HCT116 (cell line): ENCODE measurements around the gene ALDH1A1. TPM values are rescaled to one million over a fixed set of nuclear protein-coding genes. Genes with fewer than 3 reads are reported as not detected.

Experiments used
- ATAC-seq: fragments of 200-7000 bp; cut with Tn5 transposase; 2 replicates; pipeline ENCODE4 v1.9.1; 2020; ENCODE audit warnings: mild to moderate bottlenecking, moderate library complexity
- BruUV-seq: library from RNA; stranded (reverse); fragments of 400-500 nt; replicated peaks from 2 replicates; lab custom pipeline; 2021; lab: Mats Ljungman, UMichigan
- CTCF ChIA-PET: fragments of 300-600 bp; sonication (Branson Sonifier 250); formaldehyde crosslinking; loops from one replicate; lab custom pipeline; 2021; ENCODE audit warnings: antibody characterized with exemption; lab: Charles Lee
- POLR2A ChIA-PET: fragments of 300-600, 350-600 bp; sonication (Branson Sonifier 250); formaldehyde crosslinking; loops from one replicate; lab custom pipeline; 2021; ENCODE audit warnings: antibody characterized with exemption; lab: Charles Lee
- RAD21 ChIA-PET, 2 experiments: fragments of 300-600 bp; sonication (Branson Sonifier 250); formaldehyde crosslinking; loops; one replicate each; lab custom pipeline; 2023; ENCODE audit warnings: low total read pairs in 2 of 2; ENCODE audit not compliant: uncharacterized antibody in 2 of 2, unreplicated experiment in 2 of 2, low non-redundant PET in 1 of 2; lab: Charles Lee
- DNase-seq: peaks from one replicate; pipeline ENCODE4 v3.0.0-alpha.2; 2010; ENCODE audit warnings: low read depth, low spot score
- H2AFZ ChIP-seq: fragments of 200-600 bp; shearing (Covaris generic), sonication (generic); 2 replicates; pipeline ENCODE4 v1.6.1; 2017; ENCODE audit warnings: low read depth, mixed run types, mixed read lengths, antibody characterized with exemption, low read length; ENCODE audit not compliant: poor library complexity, severe bottlenecking
- H3K27ac ChIP-seq: 2 replicates; pipeline ENCODE4 v1.5.1; 2012; ENCODE audit warnings: low read depth, low read length
- H3K27me3 ChIP-seq: fragments of 200-600 bp; sonication (generic); 2 replicates; pipeline ENCODE4 v1.6.1; 2016; ENCODE audit warnings: mixed run types, low read length, mixed read lengths; ENCODE audit not compliant: insufficient read depth
- H3K36me3 ChIP-seq, 2 experiments: fragments of 200-500 bp in 1 of 2; fragments of 200-600 bp in 1 of 2; sonication (Bioruptor generic) in 1 of 2; sonication (generic) in 1 of 2; 2 replicates each; pipeline versions ENCODE4 v1.5.1 to v1.6.1; 2014 to 2016; ENCODE audit warnings: low read length in 2 of 2, inconsistent platforms in 1 of 2, mixed read lengths in 1 of 2, mixed run types in 1 of 2; ENCODE audit not compliant: insufficient read depth in 2 of 2, control insufficient read depth in 1 of 2
- H3K4me1 ChIP-seq, 2 experiments: fragments of 200-600 bp in 1 of 2; sonication (generic) in 1 of 2; 2 replicates each; pipeline versions ENCODE4 v1.5.1 to v1.6.1; 2012 to 2017; ENCODE audit warnings: low read length in 2 of 2, inconsistent platforms in 1 of 2, mild to moderate bottlenecking in 1 of 2, mixed read lengths in 1 of 2, mixed run types in 1 of 2, moderate library complexity in 1 of 2; ENCODE audit not compliant: insufficient read depth in 2 of 2, control insufficient read depth in 1 of 2
- H3K4me2 ChIP-seq: fragments of 200-600 bp; sonication (generic); 2 replicates; pipeline ENCODE4 v1.6.1; 2017; ENCODE audit warnings: mixed run types, low read length, mixed read lengths
- H3K4me3 ChIP-seq, 2 experiments: fragments of 200-600 bp in 1 of 2; sonication (generic) in 1 of 2; replicated peaks in 1 of 2; 2 replicates each; pipeline ENCODE4 v1.5.1; 2011 to 2016; ENCODE audit warnings: low read length in 2 of 2, control low read depth in 1 of 2, low read depth in 1 of 2, mild to moderate bottlenecking in 1 of 2, mixed read lengths in 1 of 2, mixed run types in 1 of 2
- H3K79me2 ChIP-seq: fragments of 200-600 bp; sonication (generic); 2 replicates; pipeline ENCODE4 v1.6.1; 2017; ENCODE audit warnings: mild to moderate bottlenecking, mixed run types, low read length, moderate library complexity, mixed read lengths; ENCODE audit not compliant: insufficient read depth
- H3K9ac ChIP-seq: fragments of 200-600 bp; sonication (generic); 2 replicates; pipeline ENCODE4 v1.6.1; 2016; ENCODE audit warnings: low read length, mixed read lengths
- H3K9me2 ChIP-seq: fragments of 200-600 bp; sonication (generic), shearing (Covaris generic); 2 replicates; pipeline ENCODE4 v1.6.1; 2017; ENCODE audit warnings: mixed run types, mild to moderate bottlenecking, moderate library complexity; ENCODE audit not compliant: insufficient read depth
- H3K9me3 ChIP-seq, 2 experiments: fragments of 200-500 bp in 1 of 2; fragments of 200-600 bp in 1 of 2; sonication (Bioruptor generic) in 1 of 2; sonication (generic) in 1 of 2; 2 replicates each; pipeline ENCODE4 v1.6.1; 2014 to 2017; ENCODE audit warnings: low read length in 2 of 2, mixed read lengths in 2 of 2, inconsistent platforms in 1 of 2, low read depth in 1 of 2, mild to moderate bottlenecking in 1 of 2, mixed run types in 1 of 2, moderate library complexity in 1 of 2; ENCODE audit not compliant: control insufficient read depth in 1 of 2, insufficient read depth in 1 of 2
- H4K20me1 ChIP-seq: fragments of 200-600 bp; sonication (generic), shearing (Covaris generic); 2 replicates; pipeline ENCODE4 v1.6.1; 2017; ENCODE audit warnings: mixed run types, mild to moderate bottlenecking, moderate library complexity; ENCODE audit not compliant: insufficient read depth
- ATF3 ChIP-seq: IDR thresholded peaks from 2 replicates; pipeline ENCODE4 v1.6.1; 2012
- CEBPB ChIP-seq: IDR thresholded peaks from 2 replicates; pipeline ENCODE4 v1.6.1; 2012; ENCODE audit warnings: low read depth
- CTCF ChIP-seq, 3 experiments: fragments of 200-600 bp in 1 of 3; sonication (generic) in 1 of 3; IDR thresholded peaks in 2 of 3; conservative IDR thresholded peaks in 1 of 3; 2 replicates each; pipeline ENCODE4 v1.5.1; 2012 to 2017; ENCODE audit warnings: low read depth in 2 of 3, low read length in 2 of 3, antibody characterized with exemption in 1 of 3, borderline replicate concordance in 1 of 3, control low read depth in 1 of 3, mild to moderate bottlenecking in 1 of 3, mixed read lengths in 1 of 3, mixed run types in 1 of 3, moderate library complexity in 1 of 3; ENCODE audit not compliant: insufficient read depth in 1 of 3
- EGR1 ChIP-seq: IDR thresholded peaks from 2 replicates; pipeline ENCODE4 v1.6.1; 2012; ENCODE audit warnings: low read depth
- ELF1 ChIP-seq: IDR thresholded peaks from 2 replicates; pipeline ENCODE4 v1.6.1; 2012; ENCODE audit warnings: low read depth, borderline replicate concordance
- EZH2 ChIP-seq: fragments of 200-600 bp; sonication (generic); IDR thresholded peaks from 2 replicates; pipeline ENCODE4 v1.6.1; 2017; ENCODE audit warnings: antibody characterized with exemption, mixed run types
- FOSL1 ChIP-seq: IDR thresholded peaks from 2 replicates; pipeline ENCODE4 v1.6.1; 2012; ENCODE audit warnings: low read depth
- JUND ChIP-seq: IDR thresholded peaks from 2 replicates; pipeline ENCODE4 v1.6.1; 2012
- POLR2A ChIP-seq: IDR thresholded peaks from 2 replicates; pipeline ENCODE4 v1.7.0; 2011; ENCODE audit warnings: borderline replicate concordance; ENCODE audit not compliant: insufficient read depth, insufficient read length; ENCODE audit errors: extremely low read depth
- POLR2AphosphoS5 ChIP-seq: IDR thresholded peaks from 2 replicates; pipeline ENCODE4 v1.6.1; 2011; ENCODE audit warnings: mild to moderate bottlenecking, low read depth, low read length, moderate library complexity
- RAD21 ChIP-seq: IDR thresholded peaks from 2 replicates; pipeline ENCODE4 v1.6.1; 2012; ENCODE audit warnings: low read depth, mild to moderate bottlenecking
- REST ChIP-seq: IDR thresholded peaks from 2 replicates; pipeline ENCODE4 v1.6.1; 2012; ENCODE audit warnings: low read depth
- SIN3A ChIP-seq: IDR thresholded peaks from 2 replicates; pipeline ENCODE4 v1.6.1; 2012; ENCODE audit warnings: low read depth
- SP1 ChIP-seq: IDR thresholded peaks from 2 replicates; pipeline ENCODE4 v1.6.1; 2012; ENCODE audit warnings: low read depth
- SRF ChIP-seq: IDR thresholded peaks from 2 replicates; pipeline ENCODE4 v1.6.1; 2012; ENCODE audit warnings: low read depth
- TCF7L2 ChIP-seq: IDR thresholded peaks from 2 replicates; pipeline ENCODE4 v1.7.0; 2011; ENCODE audit warnings: borderline replicate concordance, inconsistent platforms; ENCODE audit not compliant: insufficient read depth, insufficient read length; ENCODE audit errors: extremely low read depth
- YY1 ChIP-seq: IDR thresholded peaks from 2 replicates; pipeline ENCODE4 v1.6.1; 2011; ENCODE audit warnings: low read length, low read depth, moderate library complexity, mild to moderate bottlenecking; ENCODE audit not compliant: insufficient replicate concordance; ENCODE audit errors: extremely low read depth
- ZFX ChIP-seq: fragments of 450-650 bp; IDR thresholded peaks from 2 replicates; pipeline ENCODE4 v1.6.1; 2017
- intact Hi-C: fragments of 100-400 bp; cut with micrococcal nuclease; formaldehyde crosslinking; loops from 2 replicates; pipeline ENCODE4 v1.10.0; 2022
- total RNA-seq: library from RNA; stranded (reverse); gene quantifications from one replicate; pipeline ENCODE4 v1.2.1, GENCODE V29; 2021; ENCODE audit not compliant: unreplicated experiment

The ALDH1A1 gene
- total RNA-seq, 1 experiment from 2014 or later = 0.44 TPM

GRCh38 chr9:72919246-72919945, 33.5 kb downstream of the ALDH1A1 start:
- Histone ChIP-seq H3K9me2 (no peaks in the 10 kb centered on the region), H3K4me2 (no peak overlapping the region), H3K27ac (no peak overlapping the region), H2AFZ (no peak overlapping the region), H3K79me2 (no peaks in the 10 kb centered on the region), H3K9me3 (no peaks in the 10 kb centered on the region), H3K4me1 (no peaks in the 10 kb centered on the region), H3K27me3 (no peaks in the 10 kb centered on the region), H3K4me3 (no peak overlapping the region), H3K9ac (no peak overlapping the region), H4K20me1 (no peaks in the 10 kb centered on the region), H3K36me3 (no peaks in the 10 kb centered on the region)
- ATAC-seq (no peak), DNase-seq (no peak)
- RAD21 ChIA-PET = no interaction called here
- CTCF ChIA-PET = no interaction called here
- POLR2A ChIA-PET = no interaction called here
- BruUV-seq = no TSS peak
- TF ChIP-seq EGR1 (no peak), POLR2A (no peak), YY1 (no peak), TCF7L2 (no peak), SRF (no peak), ZFX (no peak), ELF1 (no peak), CTCF (IDR thresholded peaks at IDR 0.05 in 2 of 3, conservative IDR thresholded peaks at IDR 0.05 in 1 of 3; ENCODE audit: borderline replicate concordance in 1 of 3, insufficient read depth in 1 of 3, low read depth in 2 of 3, low read length in 2 of 3) (no peak), CEBPB (no peak), SP1 (no peak), ATF3 (no peak), SIN3A (no peak), POLR2AphosphoS5 (no peak), JUND (no peak), FOSL1 (no peak), REST (no peak), RAD21 (no peak), EZH2 (no peak)
- intact Hi-C loops = no loop called here
